Naive thymus-derived CD4-positive, alpha-beta T cell (primary cell): ENCODE data around the gene SERPINB1. TPM values are rescaled to one million over a fixed set of nuclear protein-coding genes. Genes with fewer than 3 reads are reported as not detected.
"Not testable (repeated sequence)": the region's sequence is repeated elsewhere in the genome, so short reads cannot be mapped to it uniquely, and the experiment has no call there.

Experiments
- ATAC-seq: fragments of 150-1000 bp; cut with Tn5 transposase; 2 replicates; pipeline ENCODE4 v1.10.0; 2021; ENCODE audit warnings: mild to moderate bottlenecking, moderate library complexity
- CTCF ChIA-PET: fragments of 350-600 bp; sonication (Branson Sonifier 250); formaldehyde crosslinking; loops from one replicate; lab custom pipeline; 2021; ENCODE audit warnings: antibody characterized with exemption; lab: Charles Lee
- POLR2A ChIA-PET: fragments of 350-600 bp; sonication (Branson Sonifier 250); formaldehyde crosslinking; loops from one replicate; lab custom pipeline; 2021; ENCODE audit warnings: antibody characterized with exemption, inconsistent platforms; lab: Charles Lee
- DNase-seq, 9 donors: peaks; one replicate each; pipeline versions ENCODE4 v3.0.0 to v3.0.0-alpha.2; 2020 to 2022; ENCODE audit warnings: mixed read lengths in 1 of 9
- H3K27ac ChIP-seq: one replicate; pipeline ENCODE4 v1.7.0; 2013; ENCODE audit warnings: mild to moderate bottlenecking, low read depth, low read length, moderate library complexity
- H3K27me3 ChIP-seq, 2 donors: one replicate each; pipeline ENCODE4 v1.7.0; 2013; ENCODE audit warnings: low read length in 2 of 2, mild to moderate bottlenecking in 2 of 2, moderate library complexity in 2 of 2; ENCODE audit not compliant: control insufficient read depth in 2 of 2, insufficient read depth in 2 of 2
- H3K36me3 ChIP-seq, 3 experiments: 1 replicate in 2 of 3; 2 replicates in 1 of 3; pipeline ENCODE4 v1.7.0; 2013; ENCODE audit warnings: low read length in 3 of 3, mild to moderate bottlenecking in 3 of 3, moderate library complexity in 1 of 3; ENCODE audit not compliant: insufficient read depth in 3 of 3, control insufficient read depth in 2 of 3
- H3K4me1 ChIP-seq, 2 donors: one replicate each; pipeline ENCODE4 v1.7.0; 2013; ENCODE audit warnings: low read length in 2 of 2, mild to moderate bottlenecking in 2 of 2, moderate library complexity in 1 of 2; ENCODE audit not compliant: control insufficient read depth in 2 of 2, insufficient read depth in 2 of 2
- H3K4me3 ChIP-seq: 2 replicates; pipeline ENCODE4 v1.7.0; 2013; ENCODE audit warnings: mild to moderate bottlenecking, low read length
- H3K9me3 ChIP-seq, 3 experiments: 1 replicate in 2 of 3; 2 replicates in 1 of 3; pipeline ENCODE4 v1.7.0; 2013; ENCODE audit warnings: low read length in 3 of 3; ENCODE audit not compliant: control insufficient read depth in 2 of 3
- H3K27ac Mint-ChIP-seq, 9 donors: one replicate each; pipeline ENCODE4 v1.8.0; 2020 to 2022; ENCODE audit warnings: mixed read lengths in 9 of 9, mild to moderate bottlenecking in 8 of 9, moderate library complexity in 5 of 9, inconsistent platforms in 2 of 9
- H3K27me3 Mint-ChIP-seq, 5 donors: one replicate each; pipeline ENCODE4 v1.8.0; 2021 to 2022; ENCODE audit warnings: mixed read lengths in 5 of 5, mild to moderate bottlenecking in 1 of 5
- H3K36me3 Mint-ChIP-seq, 5 donors: one replicate each; pipeline ENCODE4 v1.8.0; 2020 to 2022; ENCODE audit warnings: mixed read lengths in 5 of 5, mild to moderate bottlenecking in 3 of 5, inconsistent platforms in 1 of 5
- H3K4me1 Mint-ChIP-seq, 7 donors: one replicate each; pipeline ENCODE4 v1.8.0; 2020 to 2022; ENCODE audit warnings: mixed read lengths in 7 of 7, mild to moderate bottlenecking in 3 of 7, inconsistent platforms in 1 of 7
- H3K4me3 Mint-ChIP-seq, 10 donors: one replicate each; pipeline ENCODE4 v1.8.0; 2020 to 2022; ENCODE audit warnings: mild to moderate bottlenecking in 10 of 10, mixed read lengths in 10 of 10, moderate library complexity in 6 of 10, inconsistent platforms in 2 of 10
- H3K9me3 Mint-ChIP-seq, 11 donors: one replicate each; pipeline ENCODE4 v1.8.0; 2020 to 2022; ENCODE audit warnings: mixed read lengths in 11 of 11, mild to moderate bottlenecking in 4 of 11, inconsistent platforms in 1 of 11, moderate library complexity in 1 of 11
- intact Hi-C, 2 donors: fragments of 100-400 bp; cut with micrococcal nuclease; formaldehyde crosslinking; loops; one replicate each; pipeline ENCODE4 v1.15.1; 2023
- polyA plus RNA-seq, 2 donors: library from polyadenylated mRNA; unstranded; fragments of 300-500 nt; fragmentation: Illumina TruSeq; gene quantifications; one replicate each; pipeline ENCODE4 v1.2.3, GENCODE V29; 2021
- total RNA-seq, 6 experiments: library from RNA in 5 of 6; stranded (reverse) in 5 of 6; gene quantifications; 1 replicate in 5 of 6; 2 replicates in 1 of 6; pipeline ENCODE4 v1.2.3 and lab custom pipeline; 2021 to 2026

The SERPINB1 gene
- total and polyA plus RNA-seq, 7 experiments from 2014 or later: 43.8 to 135 (median 68.8) TPM

GRCh38 chr6:2862712-2863181, 21.1 kb upstream of the SERPINB1 start:
- H3K27me3 ChIP-seq: no peaks in the 10 kb centered on the region
- Mint-ChIP-seq H3K27ac (peak overlapping the region; percentile 67 to 99 (median 96)), H3K9me3 (peaks cover 0 to 19% (median 0%) of the 10 kb centered on the region in 11 donors), H3K36me3 (peaks cover 0 to 30% (median 0%) of the 10 kb centered on the region in 5 donors), H3K4me3 (peak overlapping the region in 3 of 10 donors; percentile 12 to 33 (median 15)), H3K4me1 (peaks cover 35 to 79% (median 73%) of the 10 kb centered on the region in 7 donors), H3K27me3 (no peaks in the 10 kb centered on the region)
- CTCF ChIA-PET: interaction anchor here (0.9 to 1.9 kb wide), 2 partner anchors 16 to 126 kb away, joined by 5 to 6 read pairs; no protein-coding TSS in a partner anchor
- intact Hi-C loops: no loop called here
- POLR2A ChIA-PET: interaction anchor here (0.7 to 1.5 kb wide), 4 partner anchors 12 to 35 kb away, joined by 3 to 5 read pairs (median 3); no protein-coding TSS in a partner anchor
- peak overlapping the region; percentile 66 for H3K27ac ChIP-seq
- ATAC-seq (no peak), DNase-seq (no peak)
- H3K9me3 ChIP-seq: no peaks in the 10 kb centered on the region
- H3K4me1 ChIP-seq: peaks cover 46 to 49% of the 10 kb centered on the region in 2 donors
- no peaks in the 10 kb centered on the region for H3K36me3 ChIP-seq
- no peak overlapping the region for H3K4me3 ChIP-seq

GRCh38 chr6:2861822-2862164, 20.1 kb upstream of the SERPINB1 start:
- H3K27ac Mint-ChIP-seq: peak overlapping the region; percentile 90 to 99 (median 97)
- Histone ChIP-seq H3K36me3 (no peaks in the 10 kb centered on the region), H3K9me3 (no peaks in the 10 kb centered on the region), H3K4me1 (peaks cover 56 to 58% of the 10 kb centered on the region in 2 donors), H3K27ac (peak overlapping the region; percentile 66), H3K4me3 (peak overlapping the region; percentile 7), H3K27me3 (no peaks in the 10 kb centered on the region)
- H3K4me3 Mint-ChIP-seq: peak overlapping the region in 9 of 10 donors; percentile 44 to 78 (median 65)
- ChIA-PET POLR2A (interaction anchor here (0.7 to 1.9 kb wide), 6 partner anchors 12 to 165 kb away, joined by 3 to 5 read pairs (median 4); partner anchors contain the start of gene SERPINB9), CTCF (interaction anchor here (0.9 to 1.9 kb wide), 2 partner anchors 17 to 127 kb away, joined by 5 to 6 read pairs; no protein-coding TSS in a partner anchor)
- peaks cover 0 to 19% (median 2%) of the 10 kb centered on the region in 11 donors for H3K9me3 Mint-ChIP-seq
- no peaks in the 10 kb centered on the region for H3K27me3 Mint-ChIP-seq
- no peak for ATAC-seq
- peaks cover 45 to 89% (median 83%) of the 10 kb centered on the region in 7 donors for H3K4me1 Mint-ChIP-seq
- no peak for DNase-seq
- H3K36me3 Mint-ChIP-seq: peaks cover 0 to 30% (median 0%) of the 10 kb centered on the region in 5 donors
- intact Hi-C loops: no loop called here

GRCh38 chr6:2861060-2861821, 19.6 kb upstream of the SERPINB1 start:
- CTCF ChIA-PET: interaction anchor here (0.7 to 1.9 kb wide), 5 partner anchors 8 to 128 kb away, joined by 3 to 6 read pairs (median 3); no protein-coding TSS in a partner anchor
- intact Hi-C loops: no loop called here
- DNase-seq (peak in 2 of 9 donors; percentile 32 to 62), ATAC-seq (peak; percentile 16)
- Histone ChIP-seq H3K4me1 (peaks cover 61 to 64% of the 10 kb centered on the region in 2 donors), H3K27me3 (no peaks in the 10 kb centered on the region), H3K36me3 (no peaks in the 10 kb centered on the region), H3K9me3 (no peaks in the 10 kb centered on the region), H3K27ac (peak overlapping the region; percentile 66), H3K4me3 (peak overlapping the region; percentile 7)
- peak overlapping the region; percentile 44 to 78 (median 64) for H3K4me3 Mint-ChIP-seq
- peak overlapping the region; percentile 90 to 99 (median 97) for H3K27ac Mint-ChIP-seq
- peaks cover 0 to 19% (median 2%) of the 10 kb centered on the region in 11 donors for H3K9me3 Mint-ChIP-seq
- POLR2A ChIA-PET: interaction anchor here (0.7 to 1.9 kb wide), 9 partner anchors 12 to 165 kb away, joined by 3 to 5 read pairs (median 3); partner anchors contain the start of gene SERPINB9
- peaks cover 0 to 30% (median 0%) of the 10 kb centered on the region in 5 donors for H3K36me3 Mint-ChIP-seq
- no peaks in the 10 kb centered on the region for H3K27me3 Mint-ChIP-seq
- H3K4me1 Mint-ChIP-seq: peaks cover 46 to 90% (median 83%) of the 10 kb centered on the region in 7 donors

- Mint-ChIP-seq H3K27ac (peak overlapping the region; percentile 90 to 99 (median 97)), H3K4me1 (peaks cover 51 to 90% (median 83%) of the 10 kb centered on the region in 7 donors), H3K4me3 (peak overlapping the region in 7 of 10 donors; percentile 29 to 78 (median 69)), H3K36me3 (peaks cover 0 to 30% (median 0%) of the 10 kb centered on the region in 5 donors), H3K9me3 (peaks cover 0 to 19% (median 2%) of the 10 kb centered on the region in 11 donors)
- H3K4me3 ChIP-seq, intact Hi-C loops, H3K27me3 Mint-ChIP-seq, ATAC-seq, H3K9me3 ChIP-seq, H3K36me3 ChIP-seq, H3K27me3 ChIP-seq, DNase-seq: not testable (repeated sequence)
- Histone ChIP-seq H3K4me1 (peaks cover 67 to 69% of the 10 kb centered on the region in 2 donors), H3K27ac (peak overlapping the region; percentile 66)
- ChIA-PET POLR2A (interaction anchor here (0.7 to 1.9 kb wide), 7 partner anchors 11 to 128 kb away, joined by 3 to 5 read pairs (median 3); partner anchors contain the start of gene SERPINB9), CTCF (interaction anchor here (0.7 to 1.3 kb wide), 3 partner anchors 9 to 129 kb away, joined by 3 to 4 read pairs (median 3); no protein-coding TSS in a partner anchor)
Measured at GRCh38 chr6:2860706-2861059, 19.0 kb upstream of the SERPINB1 start.

- H3K27ac ChIP-seq: peak overlapping the region; percentile 86
- Mint-ChIP-seq H3K4me3 (peak overlapping the region in 9 of 10 donors; percentile 17 to 98 (median 87)), H3K4me1 (peaks cover 58 to 93% (median 86%) of the 10 kb centered on the region in 7 donors), H3K36me3 (peaks cover 0 to 31% (median 0%) of the 10 kb centered on the region in 5 donors), H3K27ac (peak overlapping the region; percentile 98 to 100 (median 99)), H3K9me3 (peaks cover 0 to 19% (median 2%) of the 10 kb centered on the region in 11 donors)
- CTCF ChIA-PET: interaction anchor here (1.3 kb wide), 1 partner anchor 16 kb away, joined by 3 read pairs; no protein-coding TSS in a partner anchor
- H3K36me3 ChIP-seq, DNase-seq, H3K27me3 Mint-ChIP-seq, H3K9me3 ChIP-seq, H3K4me3 ChIP-seq, ATAC-seq, H3K27me3 ChIP-seq: not testable (repeated sequence)
- POLR2A ChIA-PET: interaction anchor here (1.9 kb wide), 1 partner anchor 13 kb away, joined by 5 read pairs; no protein-coding TSS in a partner anchor
- intact Hi-C loops: loop anchor here (1.0 to 10.0 kb wide), 10 partner anchors 14 to 1155 kb away; partner anchors contain the start of genes RIPK1 (in 1 of the 2) and SLC22A23 (in 1 of the 2)
- H3K4me1 ChIP-seq: peaks cover 73 to 75% of the 10 kb centered on the region in 2 donors
Measured at GRCh38 chr6:2859798-2860705, 18.4 kb upstream of the SERPINB1 start.
